NCI-H524 (cell line): Measurements from ENCODE around the gene FGD6.
A peak's percentile ranks its signal among the peaks of the same experiment; 100 is the strongest.
"Not testable (repeated sequence)": the region's sequence is repeated elsewhere in the genome, so short reads cannot be mapped to it uniquely, and the experiment has no call there.

Experiments used
- DNase-seq, 2 experiments: peaks; one replicate each; lab custom pipeline; 2025; lab: John Stamatoyannopoulos, UW

FGD6 gene

GRCh38 chr12:95178136-95178535 lies 39.1 kb downstream of the FGD6 start:
- no peak for DNase-seq

DNA sequence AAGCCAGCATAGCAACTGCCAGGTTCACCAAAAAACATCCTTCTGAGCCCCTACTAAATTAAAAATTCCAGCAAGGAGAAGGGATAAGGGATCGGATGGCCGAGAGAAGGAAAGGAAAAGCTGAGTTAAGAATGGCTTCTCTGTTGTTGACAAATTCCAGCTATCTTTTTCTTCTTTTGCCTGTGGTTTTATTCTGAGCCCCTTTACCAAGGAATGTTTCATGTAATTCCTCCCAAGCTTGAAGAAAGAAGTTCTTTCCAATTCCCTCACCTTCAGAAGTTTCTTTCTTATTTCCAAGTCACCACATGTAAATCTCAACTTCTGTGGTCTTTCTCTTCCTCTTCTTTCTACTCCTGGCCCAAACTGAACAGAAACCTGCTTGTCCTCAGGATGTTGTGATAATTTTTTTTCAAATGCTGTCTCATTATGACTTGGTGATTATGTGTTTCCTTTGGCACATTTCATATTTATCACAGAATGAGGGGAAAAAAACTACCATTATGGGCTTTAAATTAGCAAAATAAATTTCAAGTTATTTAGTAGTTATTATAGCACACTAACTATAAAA lies 40.0 kb downstream of the FGD6 start:
- no peak for DNase-seq

- DNase-seq: no peak
These were observed 43.6 kb downstream of the FGD6 start for GRCh38 chr12:95173392-95174251.

- DNase-seq: no peak
These were observed 47.9 kb downstream of the FGD6 start for GRCh38 chr12:95169368-95169767.

DNA sequence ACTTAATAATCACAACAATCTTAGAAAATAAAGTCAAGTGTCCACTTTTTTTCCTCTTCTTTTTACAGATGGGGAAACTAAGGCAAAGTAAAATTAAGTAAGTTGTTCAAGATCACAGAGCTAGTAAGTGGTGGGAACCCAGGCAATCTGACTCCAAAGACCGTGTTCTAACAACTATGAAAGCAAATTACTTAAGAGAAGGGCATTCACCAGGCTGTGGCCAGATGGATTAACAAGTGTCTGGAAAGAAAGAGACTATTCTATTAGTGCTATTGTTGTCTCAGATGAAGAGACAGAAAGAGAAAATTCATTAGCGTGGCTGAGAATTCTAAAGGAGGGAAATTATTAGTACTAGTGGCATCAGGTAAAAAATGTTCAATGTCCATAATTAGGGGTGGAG lies 48.5 kb downstream of the FGD6 start:
- no peak for DNase-seq

GRCh38 chr12:95164656-95165055 lies 52.6 kb downstream of the FGD6 start:
- no peak for DNase-seq

DNA sequence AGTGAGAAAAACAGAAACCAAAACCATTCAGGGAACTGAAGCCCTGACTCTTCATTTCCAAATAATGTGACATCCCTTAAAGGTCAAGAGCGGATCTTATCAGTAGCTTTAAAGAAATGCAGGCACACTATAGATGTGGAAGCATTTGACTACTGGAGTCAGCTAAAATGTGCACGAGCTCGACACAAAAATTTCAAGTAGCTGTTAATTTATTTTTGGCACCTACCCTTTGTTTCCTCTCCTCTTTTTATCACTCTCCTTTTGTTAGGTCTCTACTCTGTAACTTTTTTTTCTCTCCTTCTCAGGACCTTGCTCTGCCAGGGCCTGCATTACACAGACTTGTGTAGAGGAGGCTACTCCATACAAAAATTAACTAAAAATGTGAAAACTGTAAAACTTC lies 58.3 kb downstream of the FGD6 start:
- no peak for DNase-seq

- no peak for DNase-seq
These were observed 65.4 kb downstream of the FGD6 start for GRCh38 chr12:95151821-95152220.

GRCh38 chr12:95151406-95151805 lies 65.9 kb downstream of the FGD6 start:
- no peak for DNase-seq

GRCh38 chr12:95150501-95150900 lies 66.8 kb downstream of the FGD6 start:
- no peak for DNase-seq

- DNase-seq: no peak
These were observed 69.4 kb downstream of the FGD6 start for GRCh38 chr12:95147866-95148265.

- DNase-seq: peak; percentile 88 to 94
These were observed 70.5 kb downstream of the FGD6 start for GRCh38 chr12:95146769-95147168.

DNA sequence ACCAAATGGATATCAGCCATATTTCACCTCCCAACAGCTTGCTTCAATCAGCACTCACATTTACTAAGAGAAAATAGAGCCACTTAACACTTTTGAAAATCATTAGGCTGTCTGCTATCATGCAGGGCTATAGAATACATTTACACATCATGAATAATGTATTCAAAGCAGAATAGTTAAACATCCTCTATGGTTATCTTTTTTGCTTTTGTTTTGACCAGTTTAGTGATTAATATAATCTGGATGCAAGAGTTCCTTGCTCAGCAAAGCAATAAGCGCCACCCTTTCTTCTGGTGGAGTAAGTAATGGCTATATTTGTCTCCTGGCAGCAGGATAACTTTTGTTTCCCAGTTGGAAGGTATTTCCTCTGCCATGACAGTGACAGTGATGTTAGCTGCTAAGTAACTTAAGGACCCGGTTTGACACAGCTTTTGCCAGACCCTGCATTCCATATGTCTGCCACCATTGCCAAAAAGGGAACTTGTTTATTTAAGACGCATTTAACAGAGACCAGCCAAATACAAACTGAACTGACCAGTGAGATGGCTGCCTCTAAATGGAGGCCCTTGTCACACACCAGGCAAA lies 73.6 kb downstream of the FGD6 start:
- no peak for DNase-seq

DNA sequence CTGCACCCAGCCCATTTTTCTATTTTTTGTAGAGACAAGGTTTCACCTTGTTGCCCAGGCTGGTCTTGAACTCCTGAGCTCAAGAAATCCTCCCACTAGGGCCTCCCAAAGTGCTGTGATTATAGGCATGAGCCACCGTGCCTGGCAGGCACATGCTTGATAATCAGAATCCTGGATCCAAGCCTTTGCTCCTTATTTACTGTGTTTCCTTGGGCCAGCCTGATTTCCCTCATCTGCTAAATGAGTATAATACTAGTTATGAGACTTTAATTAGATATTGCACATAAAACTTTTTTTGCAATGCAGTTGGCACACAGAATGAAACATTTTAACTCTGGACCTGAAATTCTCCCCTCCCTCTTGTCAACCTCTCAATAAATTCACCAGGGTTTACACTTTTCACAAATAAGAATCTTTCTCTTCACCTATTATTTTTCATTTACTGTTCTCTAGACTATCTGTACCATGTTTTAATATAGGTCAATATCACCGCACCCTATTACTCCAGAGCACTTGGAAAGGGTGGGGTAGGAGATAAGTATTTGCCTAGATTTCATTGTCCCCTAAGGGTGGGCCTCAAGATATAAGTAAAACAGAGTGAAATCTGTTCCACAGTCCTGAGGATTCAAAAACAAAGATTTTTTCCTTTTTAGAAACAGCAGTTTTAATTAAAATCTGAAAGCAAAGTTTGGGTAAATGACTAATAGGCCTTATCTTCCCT lies 74.7 kb downstream of the FGD6 start:
- DNase-seq: no peak

GRCh38 chr12:95141310-95141709 lies 76.0 kb downstream of the FGD6 start:
- DNase-seq: no peak

DNA sequence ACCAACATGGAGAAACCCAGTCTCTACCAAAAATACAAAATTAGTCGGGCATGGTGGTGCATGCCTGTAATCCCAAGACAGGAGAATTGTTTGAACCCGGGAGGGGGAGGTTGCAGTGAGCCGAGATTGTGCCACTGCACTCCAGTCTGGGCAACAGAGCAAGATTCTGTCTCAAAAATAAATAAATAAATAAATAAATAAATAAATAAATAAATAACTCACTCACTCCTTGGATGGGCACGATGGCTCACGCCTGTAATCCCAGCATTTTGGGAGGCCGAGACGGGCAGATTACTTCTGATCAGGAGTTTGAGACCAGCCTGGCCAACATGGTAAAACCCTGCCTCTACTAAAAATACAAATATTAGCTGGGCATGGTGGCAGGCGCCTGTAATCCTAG lies 79.2 kb downstream of the FGD6 start:
- DNase-seq: not testable (repeated sequence)

DNA sequence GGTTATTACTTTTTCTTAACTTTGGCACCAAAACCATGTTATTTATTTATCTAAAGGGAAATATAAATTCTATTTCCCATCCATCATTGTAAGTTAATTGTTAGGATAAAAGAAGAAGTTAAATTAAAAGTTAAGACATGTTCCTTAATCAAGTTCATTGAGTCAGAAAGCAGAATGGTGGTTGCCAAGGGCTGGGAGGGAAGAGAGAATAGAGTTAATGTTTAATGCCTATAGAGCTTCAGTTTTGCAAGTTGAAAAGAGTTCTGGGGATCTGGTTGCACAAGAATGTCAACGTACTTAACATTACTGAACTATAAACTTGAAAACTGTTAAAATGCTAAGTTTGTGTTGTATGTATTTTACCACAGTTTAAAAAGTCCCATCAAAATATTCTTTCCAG lies 80.7 kb downstream of the FGD6 start:
- no peak for DNase-seq

DNA sequence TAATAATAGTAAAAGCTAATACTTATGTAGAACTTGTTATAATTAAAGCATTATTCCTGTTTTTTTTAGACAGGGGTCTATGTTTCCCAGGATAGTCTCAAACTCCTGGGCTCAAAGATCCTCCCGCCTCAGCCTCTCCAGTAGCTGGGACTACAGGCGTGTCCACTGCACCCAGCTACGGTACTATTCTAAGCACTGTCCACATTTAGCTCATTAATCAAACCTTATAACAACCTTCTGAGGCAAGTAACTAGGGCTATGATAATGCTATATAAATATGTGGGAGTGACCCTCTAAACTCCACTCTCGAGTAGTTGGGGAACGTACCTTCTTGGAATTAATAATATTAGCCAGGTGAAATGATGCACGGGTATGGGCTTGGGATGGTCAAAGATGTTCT lies 83.2 kb downstream of the FGD6 start:
- DNase-seq: no peak

DNA sequence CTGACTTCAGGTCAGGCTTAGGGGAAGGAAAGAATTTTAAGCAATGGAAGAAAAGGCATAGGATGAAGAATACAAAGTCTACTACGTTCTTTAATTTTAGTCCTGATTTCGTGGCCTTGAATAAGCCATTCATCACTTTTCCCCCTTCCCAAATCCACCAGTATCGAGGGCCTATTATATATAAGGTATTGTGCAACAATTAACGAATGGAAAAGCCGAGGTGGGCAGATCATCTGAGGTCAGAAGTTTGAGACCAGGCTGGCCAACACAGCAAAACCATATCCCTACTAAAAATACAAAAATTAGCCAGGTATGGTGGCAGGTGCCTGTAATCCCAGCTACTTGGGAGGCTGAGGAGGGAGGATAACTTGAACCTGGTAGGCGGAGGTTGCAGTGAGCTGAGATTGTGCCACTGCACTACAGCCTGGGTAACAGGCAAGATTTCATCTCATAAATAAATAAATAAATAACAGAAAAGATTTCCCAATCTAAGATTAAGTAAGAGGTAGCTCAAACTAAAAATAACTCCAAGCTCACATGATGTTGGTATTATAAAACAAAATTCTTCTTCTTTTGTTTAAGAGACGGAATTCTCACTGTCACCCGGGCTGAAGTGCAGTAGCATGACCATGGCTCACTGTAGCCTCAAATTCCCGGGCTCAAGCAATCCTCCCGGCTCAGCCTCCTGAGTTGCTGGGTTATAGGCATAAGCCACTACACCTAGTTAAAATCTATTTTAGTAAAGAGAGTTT lies 85.5 kb downstream of the FGD6 start:
- no peak for DNase-seq

DNA sequence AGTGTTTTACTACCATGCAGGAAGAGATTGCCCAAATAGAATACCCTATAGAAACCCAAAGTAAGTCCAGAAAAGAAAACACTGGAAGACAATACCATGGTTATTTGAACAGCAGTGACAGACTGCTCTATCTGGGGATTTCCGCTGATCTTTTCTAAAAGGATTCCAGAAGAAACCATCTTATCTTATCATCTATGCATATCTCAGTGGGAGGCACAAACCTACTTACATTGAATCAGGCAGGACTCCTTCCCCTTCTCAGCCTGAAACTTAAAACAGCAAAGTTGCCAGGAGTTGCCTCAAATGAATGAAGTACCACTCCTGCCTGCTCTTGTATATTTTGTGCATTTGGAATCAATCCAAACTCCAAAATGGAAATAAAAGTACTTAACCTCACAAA lies 87.2 kb downstream of the FGD6 start:
- no peak for DNase-seq

GRCh38 chr12:95129115-95129514 lies 88.2 kb downstream of the FGD6 start:
- no peak for DNase-seq

GRCh38 chr12:95126736-95127135 lies 90.5 kb downstream of the FGD6 start:
- DNase-seq: no peak
